ENCODE results near the gene CLASP2.
"Not testable (repeated sequence)": the region's sequence is repeated elsewhere in the genome, so short reads cannot be mapped to it uniquely, and the experiment has no call there.

Gene CLASP2

GRCh38 chr3:33652736-33653135 lies 65.3 kb downstream of the CLASP2 start:
- no peak for DNase-seq (ENCODE audit: extremely low read depth, low read depth)
- TF ChIP-seq, protein P1, sequence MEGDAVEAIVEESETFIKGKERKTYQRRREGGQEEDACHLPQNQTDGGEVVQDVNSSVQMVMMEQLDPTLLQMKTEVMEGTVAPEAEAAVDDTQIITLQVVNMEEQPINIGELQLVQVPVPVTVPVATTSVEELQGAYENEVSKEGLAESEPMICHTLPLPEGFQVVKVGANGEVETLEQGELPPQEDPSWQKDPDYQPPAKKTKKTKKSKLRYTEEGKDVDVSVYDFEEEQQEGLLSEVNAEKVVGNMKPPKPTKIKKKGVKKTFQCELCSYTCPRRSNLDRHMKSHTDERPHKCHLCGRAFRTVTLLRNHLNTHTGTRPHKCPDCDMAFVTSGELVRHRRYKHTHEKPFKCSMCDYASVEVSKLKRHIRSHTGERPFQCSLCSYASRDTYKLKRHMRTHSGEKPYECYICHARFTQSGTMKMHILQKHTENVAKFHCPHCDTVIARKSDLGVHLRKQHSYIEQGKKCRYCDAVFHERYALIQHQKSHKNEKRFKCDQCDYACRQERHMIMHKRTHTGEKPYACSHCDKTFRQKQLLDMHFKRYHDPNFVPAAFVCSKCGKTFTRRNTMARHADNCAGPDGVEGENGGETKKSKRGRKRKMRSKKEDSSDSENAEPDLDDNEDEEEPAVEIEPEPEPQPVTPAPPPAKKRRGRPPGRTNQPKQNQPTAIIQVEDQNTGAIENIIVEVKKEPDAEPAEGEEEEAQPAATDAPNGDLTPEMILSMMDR (IDR thresholded peaks at IDR 0.05; ENCODE audit: low read depth, low read length) = no peak

DNA sequence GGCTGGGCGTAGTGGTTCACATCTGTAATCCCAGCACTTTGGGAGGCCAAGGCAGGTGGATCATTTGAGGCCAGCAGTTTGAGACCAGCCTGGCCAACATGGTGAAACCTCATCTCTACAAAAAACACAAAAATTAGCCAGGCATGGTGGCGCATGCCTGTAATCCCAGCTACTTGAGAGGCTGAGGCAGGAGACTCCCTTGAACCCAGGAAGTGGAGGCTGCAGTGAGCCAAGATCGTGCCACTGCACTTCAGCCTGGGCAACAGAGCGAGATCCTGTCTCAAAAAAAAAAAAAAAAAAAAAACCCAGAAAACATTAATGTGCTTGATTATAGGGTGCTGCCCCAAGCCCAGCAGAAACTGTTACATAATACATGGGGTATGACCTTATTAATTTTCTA lies 67.0 kb downstream of the CLASP2 start:
- DNase-seq (ENCODE audit: extremely low read depth, low read depth) = not testable (repeated sequence)

DNA sequence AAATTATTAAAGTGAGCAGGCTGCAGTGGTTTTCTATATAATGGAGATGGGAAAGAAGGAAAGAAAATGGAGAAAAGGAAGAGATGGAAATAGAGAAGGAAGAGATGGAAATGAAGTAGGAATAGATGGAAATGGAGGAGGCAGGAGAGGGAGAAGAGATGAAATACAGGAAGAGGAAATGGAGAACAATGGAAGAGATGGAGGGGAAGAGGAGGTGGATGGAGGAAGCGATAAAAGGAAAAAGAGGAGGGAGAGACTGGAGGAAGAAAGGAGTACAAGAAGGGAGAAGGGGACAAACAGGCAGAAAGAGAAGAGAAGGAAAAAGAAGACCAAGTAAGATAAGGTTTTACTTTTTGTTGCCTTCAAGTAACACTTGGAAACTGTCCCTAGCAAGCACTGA lies 67.6 kb downstream of the CLASP2 start:
- TF ChIP-seq, protein P1 (IDR thresholded peaks at IDR 0.05; ENCODE audit: low read depth, low read length) = no peak
- DNase-seq (ENCODE audit: extremely low read depth, low read depth) = no peak

GRCh38 chr3:33648793-33649192 lies 69.3 kb downstream of the CLASP2 start:
- TF ChIP-seq, protein P1 (IDR thresholded peaks at IDR 0.05; ENCODE audit: low read depth, low read length) = no peak
- DNase-seq (ENCODE audit: extremely low read depth, low read depth) = no peak

DNA sequence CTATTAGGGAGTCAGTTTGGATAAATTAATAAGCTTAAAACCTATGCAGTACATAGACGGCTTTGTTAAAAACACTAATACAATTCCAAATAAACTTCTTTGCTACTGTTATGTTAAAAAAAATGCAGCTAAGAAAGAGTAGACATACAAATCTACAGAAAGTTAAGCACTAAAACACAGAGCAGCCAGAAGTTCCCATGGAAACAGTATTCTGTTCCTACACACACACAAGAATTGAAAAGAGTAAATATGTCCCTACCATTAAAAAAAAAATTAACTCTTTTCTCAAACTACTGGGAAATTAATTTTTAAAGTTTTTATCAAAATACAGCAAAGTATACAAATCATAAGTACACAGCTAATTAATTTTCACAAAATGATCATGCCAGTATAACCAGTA lies 71.6 kb downstream of the CLASP2 start:
- no peak for DNase-seq (ENCODE audit: extremely low read depth, low read depth)
- TF ChIP-seq, protein P1 (IDR thresholded peaks at IDR 0.05; ENCODE audit: low read depth, low read length) = no peak

DNA sequence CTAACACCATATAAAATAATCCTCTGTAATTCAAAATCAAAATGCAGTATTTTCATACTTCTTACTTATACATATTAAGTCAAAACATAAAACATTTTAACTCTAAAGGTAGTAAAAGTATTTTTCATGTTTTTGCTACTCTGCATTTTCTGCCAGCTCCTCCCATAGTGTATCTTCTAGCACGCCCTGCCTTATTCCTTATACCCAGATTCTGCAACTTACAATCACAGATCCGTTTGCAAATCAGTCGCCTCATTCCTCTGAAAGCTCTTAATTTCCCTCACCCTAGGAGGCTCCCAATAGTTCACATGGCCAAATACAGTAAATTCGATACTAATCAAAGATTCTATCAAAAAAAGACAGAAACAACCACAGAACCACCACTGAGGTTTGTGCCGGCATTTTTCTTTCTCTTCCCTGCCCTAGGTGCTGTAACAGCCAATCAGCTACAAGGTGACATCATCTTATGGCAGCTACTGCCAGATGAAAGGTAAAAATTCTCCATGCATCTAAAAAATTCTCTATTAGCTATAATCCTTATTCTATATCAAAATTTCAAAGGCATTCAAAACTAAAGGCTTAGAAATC lies 72.9 kb downstream of the CLASP2 start:
- TF ChIP-seq, protein P1 (IDR thresholded peaks at IDR 0.05; ENCODE audit: low read depth, low read length) = no peak
- DNase-seq (ENCODE audit: extremely low read depth, low read depth) = no peak

GRCh38 chr3:33644582-33644981 lies 73.5 kb downstream of the CLASP2 start:
- TF ChIP-seq, protein P1 (IDR thresholded peaks at IDR 0.05; ENCODE audit: low read depth, low read length) = no peak
- DNase-seq (ENCODE audit: extremely low read depth, low read depth) = no peak

- DNase-seq (ENCODE audit: extremely low read depth, low read depth) = no peak
- TF ChIP-seq, protein P1 (IDR thresholded peaks at IDR 0.05; ENCODE audit: low read depth, low read length) = no peak
Measured at GRCh38 chr3:33642806-33643205, 75.2 kb downstream of the CLASP2 start.

Data from AG09319 (cell line).